BJ (cell line): ENCODE results near the gene POTEI. TPM values are rescaled to one million over a fixed set of nuclear protein-coding genes. Genes with fewer than 3 reads are reported as not detected.
A peak's percentile ranks its signal among the peaks of the same experiment; 100 is the strongest.
"Not testable (repeated sequence)": the region's sequence is repeated elsewhere in the genome, so short reads cannot be mapped to it uniquely, and the experiment has no call there.

Experiments
- CTCF ChIA-PET: fragments of 350-600 bp; formaldehyde crosslinking; extraction: SDS; loops from one replicate; lab custom pipeline; 2021; ENCODE audit warnings: antibody characterized with exemption, inconsistent platforms; lab: Yijun Ruan, JAX
- POLR2A ChIA-PET: fragments of 300-600 bp; sonication (Branson Sonifier 250); formaldehyde crosslinking; extraction: SDS; loops from one replicate; lab custom pipeline; 2021; ENCODE audit warnings: antibody characterized with exemption; lab: Charles Lee
- DNase-seq: peaks from one replicate; pipeline ENCODE4 v3.0.0-alpha.2; 2011; ENCODE audit warnings: low read depth
- H3K27me3 ChIP-seq: 2 replicates; pipeline ENCODE4 v1.6.0; 2011; ENCODE audit warnings: low read length; ENCODE audit not compliant: control insufficient read depth, insufficient read depth
- H3K36me3 ChIP-seq: 2 replicates; pipeline ENCODE4 v1.5.1; 2011; ENCODE audit warnings: low read length; ENCODE audit not compliant: control insufficient read depth, insufficient read depth
- H3K4me3 ChIP-seq: 2 replicates; pipeline ENCODE4 v1.5.1; 2011; ENCODE audit warnings: low read depth, mild to moderate bottlenecking, control low read depth, low read length
- polyA plus RNA-seq: library from polyadenylated mRNA; depleted of rRNA; stranded (reverse); fragments of >200 nt; gene quantifications from 2 replicates; pipeline ENCODE4 v1.2.3, GENCODE V29; 2011; rRNA removed
- small RNA-seq: library from RNA; depleted of rRNA; stranded (forward); fragments of <200 nt; gene quantifications from one replicate; pipeline ENCODE3, GENCODE V24; 2012; ENCODE audit warnings: low replicate concordance, low read depth; ENCODE audit not compliant: insufficient read length
- TF ChIP-seq, protein P1 (sequence below): IDR thresholded peaks from 2 replicates; pipeline ENCODE4 v1.5.1; 2011; ENCODE audit warnings: low read depth, mild to moderate bottlenecking, control low read depth, inconsistent platforms, low read length, moderate library complexity; ENCODE audit not compliant: insufficient read depth

POTEI gene
- polyA plus RNA-seq, 1 experiment = not detected

- H3K36me3 ChIP-seq, DNase-seq, POLR2A ChIA-PET, CTCF ChIA-PET, H3K27me3 ChIP-seq, H3K4me3 ChIP-seq: not testable (repeated sequence)
Observed at GRCh38 chr2:130451823-130452222, 57.3 kb downstream of the POTEI start.

DNA sequence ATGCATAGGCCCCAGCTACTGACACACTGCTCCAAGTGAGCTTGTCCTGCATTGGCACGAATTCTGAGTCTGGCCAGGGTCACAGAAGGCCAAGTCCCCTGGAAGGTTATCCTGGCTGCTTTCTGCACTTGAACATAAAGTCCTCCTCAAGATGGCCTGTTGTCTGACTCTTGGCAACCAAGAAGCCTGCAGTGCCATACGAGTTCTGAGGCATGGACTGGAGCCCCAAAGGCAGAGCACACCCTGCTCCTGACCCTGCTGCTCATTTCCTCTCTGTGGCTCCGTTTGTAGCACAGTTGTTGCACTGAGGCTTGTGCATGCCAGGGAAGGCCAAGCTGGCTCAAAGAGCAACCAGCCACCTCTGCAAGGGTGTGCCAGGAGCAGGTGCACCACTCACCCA lies 57.9 kb downstream of the POTEI start:
- H3K27me3 ChIP-seq, H3K36me3 ChIP-seq, POLR2A ChIA-PET, DNase-seq, CTCF ChIA-PET, H3K4me3 ChIP-seq: not testable (repeated sequence)

DNA sequence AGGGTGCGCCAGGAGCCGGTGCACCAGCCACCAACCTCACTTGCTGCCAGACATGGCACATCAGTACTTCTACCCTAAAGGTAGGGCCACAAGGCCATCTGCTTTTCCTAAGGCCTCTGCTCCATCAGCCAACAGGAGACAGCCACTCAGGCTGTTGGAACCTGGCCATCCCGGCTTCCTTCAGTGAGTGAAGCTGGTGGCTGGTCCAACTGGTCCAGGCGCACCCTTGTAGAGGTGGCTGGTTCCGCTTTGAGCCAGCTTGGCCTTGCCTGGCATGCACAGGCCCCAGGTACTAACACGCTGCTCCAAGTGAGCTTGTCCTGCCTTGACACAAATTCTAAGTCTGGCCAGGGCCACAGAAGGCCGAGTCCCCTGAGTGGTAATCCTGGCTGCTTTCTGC lies 58.8 kb downstream of the POTEI start:
- H3K36me3 ChIP-seq, H3K4me3 ChIP-seq, DNase-seq, CTCF ChIA-PET, POLR2A ChIA-PET, H3K27me3 ChIP-seq: not testable (repeated sequence)

GRCh38 chr2:130427631-130428030 lies 81.5 kb downstream of the POTEI start:
- H3K4me3 ChIP-seq, H3K27me3 ChIP-seq, POLR2A ChIA-PET, DNase-seq, H3K36me3 ChIP-seq: not testable (repeated sequence)
- TF ChIP-seq, protein P1, sequence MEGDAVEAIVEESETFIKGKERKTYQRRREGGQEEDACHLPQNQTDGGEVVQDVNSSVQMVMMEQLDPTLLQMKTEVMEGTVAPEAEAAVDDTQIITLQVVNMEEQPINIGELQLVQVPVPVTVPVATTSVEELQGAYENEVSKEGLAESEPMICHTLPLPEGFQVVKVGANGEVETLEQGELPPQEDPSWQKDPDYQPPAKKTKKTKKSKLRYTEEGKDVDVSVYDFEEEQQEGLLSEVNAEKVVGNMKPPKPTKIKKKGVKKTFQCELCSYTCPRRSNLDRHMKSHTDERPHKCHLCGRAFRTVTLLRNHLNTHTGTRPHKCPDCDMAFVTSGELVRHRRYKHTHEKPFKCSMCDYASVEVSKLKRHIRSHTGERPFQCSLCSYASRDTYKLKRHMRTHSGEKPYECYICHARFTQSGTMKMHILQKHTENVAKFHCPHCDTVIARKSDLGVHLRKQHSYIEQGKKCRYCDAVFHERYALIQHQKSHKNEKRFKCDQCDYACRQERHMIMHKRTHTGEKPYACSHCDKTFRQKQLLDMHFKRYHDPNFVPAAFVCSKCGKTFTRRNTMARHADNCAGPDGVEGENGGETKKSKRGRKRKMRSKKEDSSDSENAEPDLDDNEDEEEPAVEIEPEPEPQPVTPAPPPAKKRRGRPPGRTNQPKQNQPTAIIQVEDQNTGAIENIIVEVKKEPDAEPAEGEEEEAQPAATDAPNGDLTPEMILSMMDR = peak; percentile 30; the same call in 1 of the 2 replicates
- CTCF ChIA-PET = interaction anchor here (0.9 kb wide), 1 partner anchor 36 kb away, joined by 4 read pairs; no protein-coding TSS in a partner anchor

GRCh38 chr2:130418845-130419244 lies 90.3 kb downstream of the POTEI start:
- POLR2A ChIA-PET, H3K4me3 ChIP-seq, DNase-seq, CTCF ChIA-PET, H3K36me3 ChIP-seq, H3K27me3 ChIP-seq: not testable (repeated sequence)

GRCh38 chr2:130416693-130417092 lies 92.4 kb downstream of the POTEI start:
- H3K27me3 ChIP-seq, POLR2A ChIA-PET, H3K36me3 ChIP-seq, DNase-seq, H3K4me3 ChIP-seq, CTCF ChIA-PET: not testable (repeated sequence)

Small RNAs within 50 kb of the gene (small RNA-seq; reads per million reads assigned to genes)
- gene RF00017 (not detected), gene RNU6-473P (not detected)

Other genes starting within 250 kb of the POTEI start
- gene IMP4, start 166.4 kb downstream of the POTEI start, polyA plus RNA-seq = 80.9 and 144 TPM in 2 replicates
- 21.0 and 24.4 TPM in 2 replicates for gene PTPN18, start 153.3 kb downstream of the POTEI start, polyA plus RNA-seq
- not detected in 2 replicates for gene CFC1B, start 11.9 kb upstream of the POTEI start, polyA plus RNA-seq
- gene CFC1, start 90.2 kb upstream of the POTEI start, polyA plus RNA-seq = not detected in 2 replicates
- gene POTEJ, start 102.1 kb upstream of the POTEI start, polyA plus RNA-seq = 0.02 TPM in 1 of 2 replicates, not detected in the other
- gene GPR148, start 219.7 kb upstream of the POTEI start, polyA plus RNA-seq = not detected in 2 replicates
- gene AMER3, start 246.2 kb upstream of the POTEI start, polyA plus RNA-seq = not detected in 2 replicates